Measurements from ENCODE around the gene GOLGA8M.
"Not testable (repeated sequence)": the region's sequence is repeated elsewhere in the genome, so short reads cannot be mapped to it uniquely, and the experiment has no call there.

DNA sequence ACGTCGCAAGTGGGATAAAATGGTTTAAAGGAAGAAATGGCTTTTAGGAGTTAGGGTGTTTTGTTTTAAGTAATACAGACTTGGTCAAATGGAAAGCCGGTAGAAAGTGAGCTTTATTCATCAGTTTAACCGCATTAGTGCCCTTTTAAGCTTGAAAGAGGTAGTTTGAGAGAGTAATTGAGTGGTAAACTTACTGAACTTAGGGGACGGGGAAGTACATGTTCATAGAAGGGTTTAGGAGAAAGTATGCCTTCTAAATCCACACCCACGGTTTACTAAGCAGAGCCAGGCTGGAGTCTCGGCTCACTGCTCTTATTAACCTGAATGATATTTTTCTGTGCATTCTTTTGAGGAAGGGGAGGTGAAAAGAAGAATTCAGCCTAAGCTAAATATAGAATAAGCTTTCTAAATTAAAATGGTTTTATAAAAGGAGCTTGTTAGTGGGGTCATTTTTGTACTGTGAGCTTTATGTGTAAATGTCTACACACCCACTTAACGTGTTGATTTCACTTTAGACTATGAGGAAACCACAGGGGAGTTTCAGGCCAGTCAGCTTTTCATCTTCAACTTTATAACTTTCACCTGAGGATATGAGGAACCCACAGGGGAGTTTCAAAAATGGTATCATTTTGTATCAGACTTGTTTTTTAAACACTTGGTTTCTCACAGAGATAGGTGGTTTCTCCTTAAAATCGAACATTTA is 26.5 kb upstream of the GOLGA8M start:
- not testable (repeated sequence) for TF ChIP-seq POLR2AphosphoS5 (IDR thresholded peaks at IDR 0.05; ENCODE audit: low read depth, low read length); SAFB2 (CRISPR knock-in tag; IDR thresholded peaks at IDR 0.05; ENCODE audit: borderline replicate concordance, low read depth); NFIC (IDR thresholded peaks at IDR 0.05; ENCODE audit: low read length); SMARCC2 (IDR thresholded peaks at IDR 0.05); ZNF678 (CRISPR knock-in tag; IDR thresholded peaks at IDR 0.05); CBX5 (CRISPR knock-in tag; IDR thresholded peaks at IDR 0.05; ENCODE audit: borderline replicate concordance); ZNF839 (CRISPR knock-in tag; IDR thresholded peaks at IDR 0.05; ENCODE audit: borderline replicate concordance); FOXA1 (IDR thresholded peaks at IDR 0.05); FOXA1 (CRISPR knock-in tag; IDR thresholded peaks at IDR 0.05); SUZ12 (IDR thresholded peaks at IDR 0.05; ENCODE audit: low read depth, low read length); HCFC1 (IDR thresholded peaks at IDR 0.05; ENCODE audit: low read depth, low read length); ARID3A (IDR thresholded peaks at IDR 0.05; ENCODE audit: low read depth, low read length); ZNF343 (CRISPR knock-in tag; IDR thresholded peaks at IDR 0.05)
- TF ChIP-seq, protein P1, sequence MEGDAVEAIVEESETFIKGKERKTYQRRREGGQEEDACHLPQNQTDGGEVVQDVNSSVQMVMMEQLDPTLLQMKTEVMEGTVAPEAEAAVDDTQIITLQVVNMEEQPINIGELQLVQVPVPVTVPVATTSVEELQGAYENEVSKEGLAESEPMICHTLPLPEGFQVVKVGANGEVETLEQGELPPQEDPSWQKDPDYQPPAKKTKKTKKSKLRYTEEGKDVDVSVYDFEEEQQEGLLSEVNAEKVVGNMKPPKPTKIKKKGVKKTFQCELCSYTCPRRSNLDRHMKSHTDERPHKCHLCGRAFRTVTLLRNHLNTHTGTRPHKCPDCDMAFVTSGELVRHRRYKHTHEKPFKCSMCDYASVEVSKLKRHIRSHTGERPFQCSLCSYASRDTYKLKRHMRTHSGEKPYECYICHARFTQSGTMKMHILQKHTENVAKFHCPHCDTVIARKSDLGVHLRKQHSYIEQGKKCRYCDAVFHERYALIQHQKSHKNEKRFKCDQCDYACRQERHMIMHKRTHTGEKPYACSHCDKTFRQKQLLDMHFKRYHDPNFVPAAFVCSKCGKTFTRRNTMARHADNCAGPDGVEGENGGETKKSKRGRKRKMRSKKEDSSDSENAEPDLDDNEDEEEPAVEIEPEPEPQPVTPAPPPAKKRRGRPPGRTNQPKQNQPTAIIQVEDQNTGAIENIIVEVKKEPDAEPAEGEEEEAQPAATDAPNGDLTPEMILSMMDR (CRISPR knock-in tag; IDR thresholded peaks at IDR 0.05), result not testable (repeated sequence)
- TF ChIP-seq, protein P2, sequence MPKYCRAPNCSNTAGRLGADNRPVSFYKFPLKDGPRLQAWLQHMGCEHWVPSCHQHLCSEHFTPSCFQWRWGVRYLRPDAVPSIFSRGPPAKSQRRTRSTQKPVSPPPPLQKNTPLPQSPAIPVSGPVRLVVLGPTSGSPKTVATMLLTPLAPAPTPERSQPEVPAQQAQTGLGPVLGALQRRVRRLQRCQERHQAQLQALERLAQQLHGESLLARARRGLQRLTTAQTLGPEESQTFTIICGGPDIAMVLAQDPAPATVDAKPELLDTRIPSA (CRISPR knock-in tag; IDR thresholded peaks at IDR 0.05; ENCODE audit: borderline replicate concordance), result not testable (repeated sequence)
